Measurements from ENCODE around the gene AKAP6. TPM values are rescaled to one million over a fixed set of nuclear protein-coding genes. Genes with fewer than 3 reads are reported as not detected.

Gene AKAP6
- total RNA-seq, 1 donor from 2014 or later, result 8.5 TPM

- DNase-seq (ENCODE audit: low spot score in 2 of 2, unreplicated experiment in 2 of 2), result no peak
- Mint-ChIP-seq H3K27ac (peak overlapping the region; percentile 53), H3K4me1 (peaks cover 31% of the 10 kb centered on the region), H3K9me3 (no peaks in the 10 kb centered on the region), H3K4me3 (no peak overlapping the region), H3K36me3 (no peaks in the 10 kb centered on the region), H3K27me3 (ENCODE audit: low read depth) (no peaks in the 10 kb centered on the region)
- TF ChIP-seq, protein P1, sequence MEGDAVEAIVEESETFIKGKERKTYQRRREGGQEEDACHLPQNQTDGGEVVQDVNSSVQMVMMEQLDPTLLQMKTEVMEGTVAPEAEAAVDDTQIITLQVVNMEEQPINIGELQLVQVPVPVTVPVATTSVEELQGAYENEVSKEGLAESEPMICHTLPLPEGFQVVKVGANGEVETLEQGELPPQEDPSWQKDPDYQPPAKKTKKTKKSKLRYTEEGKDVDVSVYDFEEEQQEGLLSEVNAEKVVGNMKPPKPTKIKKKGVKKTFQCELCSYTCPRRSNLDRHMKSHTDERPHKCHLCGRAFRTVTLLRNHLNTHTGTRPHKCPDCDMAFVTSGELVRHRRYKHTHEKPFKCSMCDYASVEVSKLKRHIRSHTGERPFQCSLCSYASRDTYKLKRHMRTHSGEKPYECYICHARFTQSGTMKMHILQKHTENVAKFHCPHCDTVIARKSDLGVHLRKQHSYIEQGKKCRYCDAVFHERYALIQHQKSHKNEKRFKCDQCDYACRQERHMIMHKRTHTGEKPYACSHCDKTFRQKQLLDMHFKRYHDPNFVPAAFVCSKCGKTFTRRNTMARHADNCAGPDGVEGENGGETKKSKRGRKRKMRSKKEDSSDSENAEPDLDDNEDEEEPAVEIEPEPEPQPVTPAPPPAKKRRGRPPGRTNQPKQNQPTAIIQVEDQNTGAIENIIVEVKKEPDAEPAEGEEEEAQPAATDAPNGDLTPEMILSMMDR (IDR thresholded peaks at IDR 0.05; ENCODE audit: unreplicated experiment), result no peak
Observed at GRCh38 chr14:32720927-32721326, 391.8 kb downstream of the AKAP6 start.

- TF ChIP-seq, protein P1 (IDR thresholded peaks at IDR 0.05; ENCODE audit: unreplicated experiment), result no peak
- Mint-ChIP-seq H3K27me3 (ENCODE audit: low read depth) (no peaks in the 10 kb centered on the region), H3K9me3 (no peaks in the 10 kb centered on the region), H3K36me3 (no peaks in the 10 kb centered on the region), H3K4me1 (peaks cover 36% of the 10 kb centered on the region), H3K4me3 (no peak overlapping the region), H3K27ac (no peak overlapping the region)
- no peak for DNase-seq (ENCODE audit: low spot score in 2 of 2, unreplicated experiment in 2 of 2)
Observed at GRCh38 chr14:32722631-32723183, 393.6 kb downstream of the AKAP6 start.

DNA sequence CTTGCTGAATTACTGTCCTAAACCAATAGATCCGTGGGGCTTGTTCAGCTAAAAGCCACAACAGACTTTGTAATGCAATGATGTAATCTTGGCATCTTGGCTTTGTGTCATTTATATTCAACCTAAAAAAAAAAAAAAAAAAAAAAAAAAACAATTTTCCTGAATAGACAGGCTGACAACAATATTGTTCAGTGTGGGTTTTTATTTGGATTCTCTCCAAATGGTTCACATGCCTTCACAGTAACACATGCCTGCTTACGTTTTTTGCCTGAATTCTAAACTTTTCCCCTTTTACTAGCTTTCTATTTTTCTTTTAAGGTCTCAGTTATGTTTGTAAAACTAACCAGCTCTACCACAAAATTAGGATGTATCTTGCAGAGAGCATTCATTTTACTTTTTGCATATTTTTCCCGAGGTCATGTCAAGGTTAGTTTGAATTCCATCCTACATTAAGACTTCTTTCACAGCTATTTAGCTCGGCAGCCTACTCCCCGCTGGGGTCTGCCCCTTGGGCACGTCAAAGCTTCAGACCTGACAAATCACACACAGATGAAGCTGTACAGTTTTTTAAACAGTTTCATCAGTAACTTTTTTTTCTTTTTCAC is 395.9 kb downstream of the AKAP6 start:
- peak overlapping the region; percentile 91 for H3K27ac Mint-ChIP-seq
- H3K4me3 Mint-ChIP-seq, result peak overlapping the region; percentile 57
- no peak for DNase-seq (ENCODE audit: low spot score in 2 of 2, unreplicated experiment in 2 of 2)
- TF ChIP-seq, protein P1 (IDR thresholded peaks at IDR 0.05; ENCODE audit: unreplicated experiment), result no peak
- peaks cover 36% of the 10 kb centered on the region for H3K4me1 Mint-ChIP-seq
- H3K27me3 Mint-ChIP-seq (ENCODE audit: low read depth), result no peaks in the 10 kb centered on the region
- H3K36me3 Mint-ChIP-seq, result no peaks in the 10 kb centered on the region
- H3K9me3 Mint-ChIP-seq, result no peaks in the 10 kb centered on the region

GRCh38 chr14:32726516-32726915 is 397.4 kb downstream of the AKAP6 start:
- no peaks in the 10 kb centered on the region for H3K36me3 Mint-ChIP-seq
- H3K27ac Mint-ChIP-seq, result no peak overlapping the region
- H3K9me3 Mint-ChIP-seq, result no peaks in the 10 kb centered on the region
- no peak overlapping the region for H3K4me3 Mint-ChIP-seq
- no peak for DNase-seq (ENCODE audit: low spot score in 2 of 2, unreplicated experiment in 2 of 2)
- no peaks in the 10 kb centered on the region for H3K27me3 Mint-ChIP-seq (ENCODE audit: low read depth)
- TF ChIP-seq, protein P1 (IDR thresholded peaks at IDR 0.05; ENCODE audit: unreplicated experiment), result no peak
- peaks cover 29% of the 10 kb centered on the region for H3K4me1 Mint-ChIP-seq

DNA sequence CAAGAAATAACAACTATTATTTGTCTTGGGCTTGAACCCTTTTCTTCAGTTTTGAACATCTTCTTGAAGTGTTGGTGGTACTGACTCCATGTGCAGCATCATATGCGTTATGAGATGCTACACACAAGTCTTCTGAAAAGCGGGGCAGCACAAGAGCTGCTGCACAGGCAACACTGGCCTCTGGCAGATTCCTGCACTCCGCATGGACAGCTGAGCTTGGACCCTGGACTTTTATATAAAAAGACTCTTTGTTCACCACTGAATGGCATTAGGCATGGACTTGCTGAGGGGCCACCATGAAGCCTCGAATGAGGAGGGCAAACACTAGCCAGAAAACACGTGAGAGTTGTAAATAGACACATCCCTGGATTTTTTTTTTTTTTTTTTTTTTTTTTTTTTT is 398.7 kb downstream of the AKAP6 start:
- no peaks in the 10 kb centered on the region for H3K9me3 Mint-ChIP-seq
- H3K4me1 Mint-ChIP-seq, result peaks cover 22% of the 10 kb centered on the region
- H3K27me3 Mint-ChIP-seq (ENCODE audit: low read depth), result no peaks in the 10 kb centered on the region
- no peak for DNase-seq (ENCODE audit: low spot score in 2 of 2, unreplicated experiment in 2 of 2)
- H3K36me3 Mint-ChIP-seq, result no peaks in the 10 kb centered on the region
- no peak overlapping the region for H3K27ac Mint-ChIP-seq
- H3K4me3 Mint-ChIP-seq, result no peak overlapping the region
- TF ChIP-seq, protein P1 (IDR thresholded peaks at IDR 0.05; ENCODE audit: unreplicated experiment), result no peak

Data from mesothelial cell of epicardium (in vitro differentiated cells).